DMS 273 treated with DMSO at 0.1 percent for 48 hours (cell line): Measurements from ENCODE around the gene REV3L.
"Not testable (repeated sequence)": the region's sequence is repeated elsewhere in the genome, so short reads cannot be mapped to it uniquely, and the experiment has no call there.

Source experiments
- DNase-seq: peaks from one replicate; lab custom pipeline; 2025; lab: John Stamatoyannopoulos, UW

The REV3L gene

DNA sequence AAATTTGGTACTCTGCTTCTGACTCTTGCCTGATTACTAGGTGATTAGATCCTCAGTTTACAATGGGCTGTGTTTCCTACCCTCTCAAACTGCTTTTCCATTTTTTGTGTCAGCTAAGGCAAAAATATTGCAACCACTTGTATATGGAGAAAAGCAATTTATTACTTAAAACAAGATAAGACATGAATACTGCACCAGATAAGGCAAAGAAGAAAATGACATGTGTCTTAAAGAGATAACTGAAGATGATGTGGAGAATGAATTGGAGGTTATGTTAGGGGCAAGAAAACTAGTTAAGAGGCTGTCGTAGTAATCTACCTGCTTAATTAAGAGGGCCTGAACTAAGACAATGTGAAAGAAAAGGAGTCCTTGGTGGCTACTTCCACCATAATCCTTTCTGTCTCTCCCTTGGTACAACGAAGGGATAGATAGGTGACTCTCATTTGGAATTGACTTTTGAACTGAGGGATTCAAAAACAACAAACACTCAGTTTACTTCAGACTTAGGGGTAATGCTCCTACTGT lies 16.3 kb upstream of the REV3L start:
- DNase-seq: no peak

DNA sequence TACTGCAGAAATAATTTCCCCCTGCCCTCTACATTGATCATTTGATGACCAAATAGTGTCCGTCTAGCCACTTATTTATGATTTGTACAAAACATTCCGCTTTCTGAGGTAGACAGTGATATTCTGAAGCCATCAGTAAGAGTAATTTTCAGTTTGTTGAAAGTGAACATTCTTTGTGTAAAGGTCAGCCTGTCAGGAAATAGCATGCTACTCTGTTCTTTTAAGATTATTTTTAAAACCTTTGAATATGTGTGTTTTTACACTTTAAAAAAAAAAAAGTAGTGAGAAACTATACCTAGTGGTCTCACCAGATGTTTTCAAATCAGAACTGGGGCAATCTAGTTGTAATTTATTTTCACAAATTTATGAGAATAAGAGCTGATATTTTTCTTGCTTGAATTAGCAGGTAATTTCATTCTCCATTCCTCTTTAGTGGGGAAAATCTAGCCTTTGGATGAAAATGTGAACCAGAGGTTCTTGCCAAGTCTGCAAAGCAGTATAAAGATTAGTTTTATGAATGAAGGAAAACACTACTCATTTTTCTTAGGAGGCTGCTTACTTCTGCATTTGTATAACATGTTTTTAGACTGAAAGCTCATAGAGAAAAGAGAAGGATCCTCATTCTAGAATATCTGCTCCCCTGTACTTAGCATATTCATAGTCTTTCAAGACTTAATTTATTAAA lies 12.1 kb upstream of the REV3L start:
- DNase-seq: no peak

DNA sequence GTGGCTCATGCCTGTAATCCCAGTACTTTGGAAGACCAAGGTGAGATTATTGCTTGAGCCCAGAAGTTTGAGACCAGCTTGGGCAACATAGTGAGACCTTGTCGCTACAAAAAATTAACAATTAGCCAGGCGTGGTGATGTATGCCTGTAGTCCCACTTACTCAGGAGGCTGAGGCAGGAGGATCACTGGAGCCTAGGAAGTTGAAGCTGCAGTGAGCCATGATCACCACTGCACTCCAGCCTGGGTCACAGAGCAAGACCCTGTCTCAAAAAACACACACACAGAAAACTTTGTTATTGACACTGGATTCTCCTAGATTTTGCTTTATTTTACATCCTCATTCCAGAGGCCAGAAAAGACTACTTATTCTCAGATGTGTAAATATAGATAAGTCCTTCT lies 9.5 kb upstream of the REV3L start:
- DNase-seq: no peak

DNA sequence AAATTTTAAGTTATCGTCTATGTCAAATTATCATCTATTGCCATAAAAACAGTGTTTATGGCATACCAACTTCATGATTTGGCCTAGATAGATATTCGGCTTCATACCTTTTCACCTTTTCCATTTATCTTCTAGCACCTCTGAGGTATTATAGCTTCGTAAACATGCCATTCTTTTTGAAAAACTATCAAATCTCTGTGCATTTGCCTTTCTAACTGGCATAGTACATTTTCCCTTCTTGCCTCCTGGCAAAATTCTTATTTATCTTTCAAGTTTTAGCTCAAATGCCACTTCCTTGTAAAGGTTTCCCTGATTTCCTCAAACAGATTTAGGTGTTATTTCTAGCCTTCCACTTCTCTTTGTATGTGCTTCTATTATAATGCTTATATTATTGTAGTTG lies 7.0 kb upstream of the REV3L start:
- DNase-seq: no peak

DNA sequence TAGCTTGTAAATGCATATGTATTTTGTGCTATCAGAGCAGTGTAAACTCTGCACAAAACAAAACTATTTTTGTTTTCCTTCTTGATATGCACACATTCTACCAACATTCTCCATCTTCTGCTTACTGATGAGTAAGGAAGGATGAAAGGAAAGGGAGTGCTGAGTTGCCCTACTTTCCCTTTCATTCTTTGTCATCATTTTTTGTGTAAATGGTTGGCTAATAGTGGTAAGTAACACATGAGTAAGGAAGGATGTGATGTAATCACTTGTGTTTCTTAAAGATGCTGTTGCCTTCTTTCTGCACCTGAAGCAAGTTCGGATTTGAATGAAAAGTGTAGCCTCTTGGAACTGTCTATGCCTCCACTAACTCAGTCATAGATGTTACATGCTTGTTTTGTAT lies 4.6 kb upstream of the REV3L start:
- DNase-seq: no peak

DNA sequence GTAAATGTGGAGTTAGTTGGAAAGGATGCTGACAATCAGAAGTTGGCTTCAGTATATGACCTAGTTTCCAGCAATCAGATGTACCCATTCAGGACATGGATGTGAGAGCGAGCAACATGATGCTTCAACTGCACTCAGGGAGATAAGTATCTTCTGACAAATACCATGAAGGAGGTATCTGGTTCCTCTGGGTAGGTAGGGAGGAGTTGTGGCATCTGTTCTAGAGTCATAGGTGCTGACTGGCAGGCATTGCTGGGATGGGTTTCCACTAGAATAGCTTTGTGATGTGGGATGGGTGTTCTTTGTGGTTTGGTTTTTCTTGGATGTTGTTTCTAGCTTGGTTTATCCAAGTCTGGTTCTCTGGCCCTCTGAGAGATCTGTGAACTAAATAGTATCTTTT lies 3.9 kb upstream of the REV3L start:
- no peak for DNase-seq

DNA sequence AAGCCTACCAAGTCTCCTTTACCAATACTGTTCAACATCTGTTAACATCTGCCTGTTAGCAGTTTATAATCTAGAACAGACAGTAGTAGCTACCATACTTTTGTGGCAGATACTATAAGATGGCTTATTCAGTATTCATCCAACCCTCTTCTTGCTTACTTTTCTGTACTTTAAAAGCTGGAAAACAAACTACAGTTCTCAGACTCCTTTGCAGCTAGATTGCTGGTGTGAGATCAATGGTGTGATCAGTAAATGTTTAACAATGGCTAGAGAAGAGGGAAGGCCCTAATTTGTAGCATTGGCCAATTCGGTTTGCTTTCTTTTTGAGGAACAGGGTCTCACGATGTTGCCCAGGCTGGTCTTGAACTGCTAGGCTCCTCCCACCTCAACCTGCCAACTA lies 3.5 kb upstream of the REV3L start:
- no peak for DNase-seq

DNA sequence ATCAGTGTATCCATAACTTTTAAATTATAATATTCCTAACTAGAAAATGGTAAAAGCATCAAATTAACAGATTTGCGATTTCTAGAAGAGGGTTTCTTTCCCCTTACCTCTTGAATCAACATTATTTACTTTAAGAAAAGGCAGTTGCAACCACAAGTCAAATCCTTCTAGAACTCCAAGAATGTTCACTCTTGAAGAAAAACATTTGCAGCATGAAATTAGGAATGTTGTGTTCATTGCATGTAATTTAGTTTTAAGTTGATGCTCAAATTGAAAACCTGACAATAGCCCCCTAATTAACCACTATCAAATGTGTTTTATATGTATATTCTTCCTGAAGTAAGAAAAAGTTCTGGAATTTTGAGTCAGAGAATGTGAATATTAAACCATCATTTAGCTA lies 2.3 kb upstream of the REV3L start:
- DNase-seq: no peak

DNA sequence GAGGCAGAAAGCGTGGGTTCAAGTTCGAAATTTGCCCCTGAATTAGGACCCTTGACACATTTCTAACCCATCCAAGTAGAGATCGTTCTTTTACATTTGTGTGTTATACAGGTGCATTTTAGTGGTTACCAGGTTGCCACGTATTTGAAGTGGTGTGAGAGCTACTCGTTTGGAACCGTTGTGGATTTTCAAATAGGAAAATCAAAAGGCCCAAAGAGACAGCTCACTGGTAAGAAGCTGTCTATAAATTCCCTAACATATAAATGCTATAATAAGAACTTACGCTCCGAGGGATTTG lies 1.6 kb upstream of the REV3L start:
- DNase-seq: no peak

DNA sequence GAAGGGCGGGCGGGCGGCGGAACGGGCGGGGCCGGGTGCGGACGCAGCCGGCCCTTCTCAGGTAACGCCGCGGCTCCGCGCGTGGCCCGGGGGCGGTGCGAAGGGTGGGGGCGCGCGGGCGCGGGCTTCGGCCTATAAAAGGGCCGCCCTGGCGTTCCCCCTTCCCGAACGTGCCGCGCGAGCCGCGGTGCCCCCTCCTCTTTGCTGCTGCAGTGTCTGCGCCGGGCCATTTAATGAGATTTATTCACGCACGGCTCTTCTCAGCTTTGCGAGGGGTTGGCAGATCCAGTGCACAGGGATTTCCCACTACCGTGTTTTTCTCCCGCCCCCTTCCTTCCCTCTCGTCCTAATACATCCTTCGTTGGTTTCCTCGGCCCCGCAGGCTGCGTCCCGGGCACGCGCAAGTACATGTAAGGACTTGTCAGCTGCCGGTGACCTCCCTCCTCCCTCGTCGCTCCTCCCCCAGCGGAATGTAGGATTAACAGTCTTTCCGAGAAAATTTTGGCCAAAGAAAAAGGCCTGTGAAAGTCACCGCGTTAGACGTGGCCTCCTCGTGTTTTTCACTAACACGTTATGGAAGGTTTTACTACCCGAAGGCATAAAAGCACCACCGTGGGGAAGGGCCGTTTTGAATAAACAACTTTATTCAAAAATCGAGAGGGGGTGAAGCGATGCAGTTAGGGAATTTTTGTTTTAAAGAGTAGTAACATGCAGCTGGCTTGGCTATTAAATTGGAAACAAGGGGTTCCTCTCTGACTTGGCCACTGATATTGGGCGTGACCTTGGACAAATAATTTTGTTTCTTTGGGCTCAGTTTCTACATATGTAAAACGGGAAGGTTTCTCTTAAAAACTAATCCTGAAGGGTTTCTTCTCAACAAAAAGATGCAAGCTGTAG lies 966 bp upstream of the REV3L start:
- DNase-seq: peak; percentile 88

DNA sequence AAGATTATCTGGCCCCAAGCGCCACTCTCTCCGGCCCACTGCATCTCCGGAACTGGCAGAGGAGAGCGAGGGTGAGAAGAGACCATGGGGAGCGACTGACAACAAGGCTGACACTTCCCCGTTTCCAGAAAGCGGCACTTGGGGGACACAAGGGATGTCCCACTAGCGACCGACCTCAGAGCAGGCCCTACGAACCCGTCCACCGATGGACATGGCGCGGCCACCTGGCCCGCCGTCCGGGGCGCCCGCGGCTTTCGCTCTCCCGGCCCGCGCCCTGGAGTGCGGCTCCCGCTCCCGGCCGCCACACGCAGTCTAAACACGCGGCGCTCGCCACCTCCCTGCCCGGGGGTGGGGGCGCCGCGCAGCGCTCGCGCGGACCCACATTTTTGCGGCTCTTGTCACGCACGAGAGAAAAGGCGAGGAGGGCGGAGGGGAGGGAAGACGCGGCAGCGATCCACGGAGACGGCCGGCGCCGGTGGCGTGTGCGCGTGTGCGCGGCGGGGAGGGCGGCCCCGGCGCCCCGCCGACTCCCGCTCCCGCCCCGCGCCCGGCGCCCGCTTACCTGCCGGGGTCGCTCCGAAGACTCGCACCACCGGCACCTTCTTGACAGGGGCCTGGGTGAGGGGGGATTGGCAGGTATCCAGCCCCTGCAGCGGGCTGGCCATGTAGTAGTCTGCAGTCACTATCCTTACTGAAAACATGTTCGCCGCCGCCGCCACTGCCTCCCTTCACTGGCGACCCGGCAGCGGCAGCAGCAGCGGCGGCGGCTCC lies 645 bp downstream of the REV3L start:
- DNase-seq: no peak

DNA sequence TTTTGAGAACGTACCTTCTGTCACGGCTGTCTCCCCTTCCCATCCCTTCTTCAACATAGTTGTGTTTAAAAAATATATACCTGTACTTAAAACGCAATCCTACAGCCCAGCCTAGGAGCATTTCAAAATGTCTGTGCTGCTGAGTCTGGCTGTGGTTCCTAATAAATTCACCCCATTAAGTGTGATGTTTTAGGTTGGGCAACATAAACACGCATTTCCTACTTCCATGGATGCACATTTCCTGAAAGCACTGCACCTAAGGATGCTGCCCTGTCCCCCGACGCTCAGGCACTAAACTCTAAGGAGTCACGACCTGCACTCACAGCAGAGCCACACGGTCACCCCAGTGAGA lies 1.2 kb downstream of the REV3L start:
- DNase-seq: no peak

DNA sequence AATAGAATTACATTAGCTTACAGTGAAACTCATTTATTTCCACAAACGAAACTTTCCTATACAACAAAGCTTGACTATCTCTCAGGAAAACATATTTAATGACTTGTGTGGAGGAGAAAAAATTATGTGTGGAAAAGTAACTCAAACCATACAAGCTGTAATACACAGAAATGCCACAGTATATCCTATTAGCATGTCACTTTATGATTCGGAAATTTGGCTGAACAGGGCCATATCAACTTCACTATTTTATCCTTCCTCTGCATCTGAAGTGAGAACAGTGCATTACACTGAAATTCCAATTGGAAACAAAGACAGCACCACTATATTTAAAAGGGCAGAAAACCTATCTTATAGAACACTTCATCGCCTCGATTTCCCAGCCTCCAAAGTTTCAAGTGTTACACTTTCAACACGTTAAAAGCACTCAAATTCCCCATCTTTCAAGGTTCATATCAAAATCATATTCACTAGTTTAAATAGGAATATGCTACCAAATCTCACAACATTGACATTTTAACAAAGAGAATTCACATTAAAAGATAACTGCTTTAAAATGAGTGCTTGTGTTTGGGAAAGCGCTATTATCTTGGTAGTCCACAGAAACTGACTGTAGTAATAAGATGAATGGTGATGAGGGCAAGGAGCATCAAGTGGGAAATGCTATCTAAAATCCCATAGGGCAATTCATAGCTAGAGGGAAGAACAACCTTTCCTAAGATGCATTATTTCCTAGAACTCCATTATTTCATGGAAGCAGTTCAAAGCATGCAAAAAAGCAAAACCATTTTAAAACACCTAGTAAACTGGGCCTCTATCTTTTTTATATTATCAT lies 1.8 kb downstream of the REV3L start:
- DNase-seq: no peak

DNA sequence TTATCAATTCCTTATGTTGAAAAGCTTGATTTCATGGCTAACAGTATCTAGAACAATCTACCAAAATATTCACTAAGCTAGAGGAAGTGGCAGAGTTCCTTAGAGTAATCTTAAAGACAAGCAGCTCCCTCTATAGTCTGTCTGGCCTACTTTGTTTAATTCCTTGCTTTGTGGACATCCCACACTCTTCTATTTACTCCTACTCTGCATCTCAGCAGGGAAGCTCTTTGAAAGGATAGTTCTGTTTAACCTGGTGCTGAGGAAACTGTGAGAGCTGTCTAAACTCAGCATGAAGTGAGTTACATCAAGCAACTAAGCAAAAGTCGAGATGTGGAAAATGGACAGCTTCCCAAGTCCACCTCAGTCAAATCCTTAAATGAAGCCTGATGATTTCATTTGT lies 4.3 kb downstream of the REV3L start:
- DNase-seq: peak; percentile 23

DNA sequence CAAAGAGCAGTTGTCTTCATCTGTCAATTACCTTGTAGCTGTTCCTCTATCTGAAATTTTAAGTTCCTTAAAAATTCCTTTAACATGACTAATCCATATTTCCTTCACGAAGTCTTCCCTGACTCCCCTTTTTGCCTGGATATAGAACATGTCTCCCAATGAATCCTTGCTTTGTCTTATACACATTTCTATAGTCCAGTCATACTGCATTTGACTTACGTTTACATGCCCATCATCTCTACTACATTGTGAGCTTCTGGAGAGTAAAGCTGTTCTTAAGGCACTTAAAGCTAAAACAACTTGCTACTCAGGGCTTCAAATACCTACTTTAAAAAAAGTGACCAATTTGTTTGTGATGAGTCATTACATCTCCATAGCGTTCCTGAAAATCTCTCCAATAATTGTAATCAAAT lies 4.9 kb downstream of the REV3L start:
- DNase-seq: no peak

DNA sequence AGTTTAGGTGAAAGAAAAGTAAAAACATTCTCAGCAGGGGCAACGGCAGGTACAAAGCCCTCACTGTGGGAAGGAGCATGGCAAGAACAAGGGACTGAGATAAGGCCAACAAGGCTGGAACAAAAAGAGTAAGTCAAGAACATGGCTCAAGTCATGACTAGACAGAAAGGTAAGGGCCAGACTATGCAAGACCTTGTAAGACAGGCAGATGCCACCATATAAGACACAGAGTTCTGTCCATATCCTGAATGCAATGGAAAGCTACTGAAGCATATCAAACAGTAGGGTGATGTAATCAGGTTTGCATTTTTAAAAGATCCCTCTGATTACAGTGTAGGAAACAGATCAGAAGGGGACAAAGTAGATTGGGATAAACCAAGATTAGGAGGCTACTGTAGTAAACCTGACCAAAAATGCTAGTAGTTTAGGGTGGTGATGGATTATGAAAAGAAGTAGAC lies 5.5 kb downstream of the REV3L start:
- no peak for DNase-seq

DNA sequence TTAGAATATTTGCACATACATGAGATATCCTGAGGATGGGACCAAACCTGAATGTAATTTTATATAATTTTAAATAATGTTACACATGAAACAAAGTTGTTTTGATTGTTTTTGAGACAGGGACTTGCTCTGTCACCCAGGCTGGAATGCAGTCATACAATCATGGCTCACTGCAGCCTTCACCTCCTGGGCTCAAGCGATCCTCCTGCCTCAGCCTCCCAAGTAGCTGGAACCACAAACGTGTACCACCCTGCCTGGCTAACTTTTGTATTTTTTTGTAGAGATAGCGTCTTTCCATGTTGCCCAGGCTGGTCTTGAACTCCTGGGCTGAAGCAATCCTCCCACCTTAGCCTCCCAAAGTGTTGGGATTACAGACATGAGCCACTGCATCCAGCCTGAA lies 7.0 kb downstream of the REV3L start:
- DNase-seq: not testable (repeated sequence)

DNA sequence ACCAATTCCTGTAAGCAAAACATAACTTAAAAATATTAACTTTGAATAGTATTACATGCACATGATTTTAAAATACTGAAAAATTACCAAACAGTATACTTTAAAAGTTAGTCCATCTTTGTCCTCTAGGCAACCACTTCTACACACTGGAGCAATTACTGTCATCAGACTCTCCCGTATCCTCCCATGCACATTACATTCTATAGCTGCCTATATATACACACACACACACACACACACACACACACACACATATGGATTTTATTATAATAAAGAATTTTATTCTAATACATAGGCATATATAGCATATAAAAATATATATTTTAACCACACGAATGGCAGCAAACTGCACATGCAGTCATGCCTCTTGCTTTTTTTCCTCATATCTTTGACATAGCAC lies 8.2 kb downstream of the REV3L start:
- DNase-seq: no peak

DNA sequence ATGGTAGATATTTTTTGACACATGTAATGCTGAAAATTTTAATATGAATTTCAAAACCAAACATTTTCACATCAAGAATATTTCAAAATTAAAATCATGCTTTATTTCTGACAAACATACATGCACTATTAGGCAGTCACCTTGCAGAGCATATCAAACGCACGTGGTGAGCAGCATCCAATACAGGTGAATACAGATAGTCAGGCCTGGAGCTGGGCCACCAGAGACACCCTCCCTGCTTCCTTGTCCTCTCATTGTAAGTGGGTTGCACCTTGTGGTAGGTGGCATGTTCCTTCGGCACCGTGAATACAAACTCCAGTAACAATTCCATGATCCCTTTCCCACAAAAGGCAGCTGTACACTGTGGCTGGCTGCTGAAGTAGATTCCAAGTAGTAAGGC lies 8.9 kb downstream of the REV3L start:
- no peak for DNase-seq

DNA sequence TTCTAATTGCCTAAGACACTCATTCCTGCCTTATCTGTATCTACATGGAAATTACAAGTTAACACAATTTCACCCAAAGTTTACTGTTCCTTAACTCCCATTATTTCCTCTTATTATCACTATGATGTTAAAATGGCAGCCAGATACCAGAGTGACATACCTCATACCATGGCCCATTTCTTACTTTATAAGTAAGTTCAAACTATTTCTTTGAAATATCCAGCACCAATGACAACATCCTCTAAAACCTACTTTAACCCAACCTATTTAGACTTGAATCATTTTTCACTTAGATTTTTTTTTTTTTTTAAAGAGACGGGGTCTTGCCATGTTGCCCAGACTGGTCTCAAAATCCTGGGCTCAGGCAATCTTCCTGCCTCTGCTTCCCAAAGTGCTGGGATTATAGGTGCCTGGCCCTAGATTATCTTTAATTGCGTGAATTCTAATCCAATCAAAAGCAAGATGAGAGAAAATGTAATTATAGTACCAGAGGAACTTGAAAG lies 10.0 kb downstream of the REV3L start:
- DNase-seq: no peak

DNA sequence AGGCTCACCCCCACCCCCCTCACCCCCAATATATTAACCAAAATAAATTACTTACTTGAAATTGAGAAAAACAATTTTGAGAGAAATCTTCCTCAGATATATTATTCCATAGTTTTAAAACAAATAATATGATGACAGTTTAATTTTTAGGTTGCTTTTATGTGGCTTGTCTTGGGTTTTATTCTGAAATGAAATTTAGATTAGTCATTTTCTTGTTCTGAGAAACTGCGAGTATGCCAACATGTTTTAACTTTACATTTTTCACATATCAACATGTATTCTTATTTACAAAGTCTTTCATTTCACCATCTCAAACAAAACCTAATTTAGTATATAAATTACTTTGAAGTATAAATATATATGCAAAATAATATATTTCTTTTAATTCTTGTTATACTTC lies 11.1 kb downstream of the REV3L start:
- no peak for DNase-seq

DNA sequence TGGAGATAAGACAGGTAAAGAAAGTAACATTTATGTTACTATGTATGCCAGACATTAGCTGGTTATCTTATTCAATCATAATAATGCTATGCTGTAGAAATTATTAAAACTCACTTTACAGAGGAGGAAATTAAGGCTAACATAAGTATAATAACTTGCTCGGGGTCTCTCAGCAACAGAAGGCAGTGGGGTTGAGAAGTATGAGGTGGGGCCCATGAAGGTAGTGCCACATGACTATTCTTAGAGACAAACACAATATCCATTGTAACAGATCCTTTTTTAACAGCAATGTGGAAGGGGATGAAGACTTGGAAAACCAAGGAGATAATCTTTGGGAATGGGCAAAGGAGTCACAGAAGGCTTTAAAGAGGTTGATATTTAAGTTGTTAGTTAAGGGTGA lies 11.5 kb downstream of the REV3L start:
- DNase-seq: no peak
